Activated T-cell treated with anti-CD3 and anti-CD28 coated beads, Interleukin-2, amount 50 U/mL, for 48 hours (primary cell): ENCODE measurements around the gene NAA15.
A peak's percentile ranks its signal among the peaks of the same experiment; 100 is the strongest.
"Not testable (repeated sequence)": the region's sequence is repeated elsewhere in the genome, so short reads cannot be mapped to it uniquely, and the experiment has no call there.

Experiments used
- DNase-seq, 2 experiments: peaks; one replicate each; pipeline ENCODE4 v3.0.0-alpha.2; 2020

Gene NAA15

DNA sequence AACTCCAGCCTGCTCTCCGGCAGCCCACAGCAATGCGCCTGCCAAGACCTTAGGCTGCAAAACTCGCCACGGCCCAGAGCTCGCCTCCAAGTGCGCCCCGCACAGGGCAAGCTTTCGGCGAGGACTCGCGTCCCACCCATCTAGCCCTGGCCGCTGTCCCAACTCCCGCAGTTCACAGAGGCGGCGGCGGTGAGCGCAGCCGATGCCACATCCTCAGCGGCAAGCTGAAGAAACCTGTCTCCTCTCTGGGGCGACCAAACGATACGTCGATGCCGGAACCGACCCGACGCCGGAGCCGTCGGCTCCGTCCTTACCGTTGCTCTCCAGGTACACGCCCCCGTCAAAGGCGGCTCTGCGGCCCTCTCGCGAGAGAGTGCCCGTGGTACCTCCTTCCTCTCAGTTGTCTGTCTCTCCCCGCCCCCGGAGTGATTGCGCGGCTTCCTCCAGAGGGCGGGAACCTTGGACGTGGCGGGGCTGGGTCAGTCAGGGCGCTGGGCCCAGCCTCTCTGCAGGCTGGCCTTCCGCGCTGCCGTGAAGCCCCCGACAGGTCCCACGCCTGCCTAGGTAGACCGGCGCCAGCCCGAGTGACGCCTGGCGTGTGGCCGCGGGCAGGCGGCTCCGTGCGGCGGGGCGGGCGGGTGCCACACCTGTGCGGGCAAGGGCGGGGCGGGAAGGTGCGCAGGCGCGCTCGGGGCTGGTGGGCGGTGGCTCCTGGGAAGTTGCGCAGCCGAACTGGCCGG lies 152.2 kb downstream of the NAA15 start:
- peak; percentile 97 for DNase-seq

- DNase-seq: no peak
Measured at GRCh38 chr4:139454111-139455045, 153.1 kb downstream of the NAA15 start, which contains the start of gene RAB33B. Gene RAB33B (plus strand): TSS chr4:139454121. CDS start chr4:139454196, 75 bp downstream.

GRCh38 chr4:139455126-139455538 lies 153.8 kb downstream of the NAA15 start:
- DNase-seq: no peak

DNA sequence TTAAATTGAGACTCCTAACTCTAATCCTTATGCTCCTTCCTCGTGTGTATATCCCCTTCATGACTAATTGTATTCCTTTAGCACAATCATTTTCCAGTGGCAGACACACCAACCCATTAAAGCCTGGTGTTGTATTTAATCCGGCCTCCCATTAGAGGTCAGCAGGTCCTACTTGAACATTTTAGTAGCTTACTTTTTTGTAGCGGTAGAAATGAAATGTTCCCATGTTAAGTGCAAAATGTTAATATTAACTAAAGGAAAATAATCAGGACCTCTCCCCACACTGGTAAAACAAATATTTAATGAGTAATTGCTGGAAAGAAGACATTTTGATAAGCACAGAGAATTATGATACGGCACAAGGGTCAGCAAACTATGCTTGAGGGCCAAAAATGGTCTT lies 156.0 kb downstream of the NAA15 start:
- no peak for DNase-seq

GRCh38 chr4:139458543-139458942 lies 157.2 kb downstream of the NAA15 start:
- no peak for DNase-seq

DNA sequence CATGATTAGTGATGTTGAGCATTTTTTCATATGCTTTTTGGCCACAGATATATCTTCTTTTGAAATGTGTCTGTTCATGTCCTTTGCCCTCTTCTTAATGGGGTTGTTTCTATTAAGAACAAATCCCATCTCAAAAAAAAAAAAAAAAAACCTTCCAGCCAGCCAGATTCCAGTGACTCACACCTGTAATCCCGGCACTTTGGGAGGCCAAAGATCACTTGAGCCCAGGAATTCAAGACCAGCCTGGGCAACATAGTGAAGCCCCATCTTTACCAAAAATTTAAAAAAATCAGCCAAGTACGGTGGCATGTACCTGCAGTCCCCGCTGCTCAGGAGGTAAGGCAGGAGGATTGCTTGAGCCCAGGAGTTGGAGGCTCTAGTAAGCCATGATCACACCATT lies 157.7 kb downstream of the NAA15 start:
- DNase-seq: no peak

- no peak for DNase-seq
Measured at GRCh38 chr4:139460565-139460964, 159.3 kb downstream of the NAA15 start.

DNA sequence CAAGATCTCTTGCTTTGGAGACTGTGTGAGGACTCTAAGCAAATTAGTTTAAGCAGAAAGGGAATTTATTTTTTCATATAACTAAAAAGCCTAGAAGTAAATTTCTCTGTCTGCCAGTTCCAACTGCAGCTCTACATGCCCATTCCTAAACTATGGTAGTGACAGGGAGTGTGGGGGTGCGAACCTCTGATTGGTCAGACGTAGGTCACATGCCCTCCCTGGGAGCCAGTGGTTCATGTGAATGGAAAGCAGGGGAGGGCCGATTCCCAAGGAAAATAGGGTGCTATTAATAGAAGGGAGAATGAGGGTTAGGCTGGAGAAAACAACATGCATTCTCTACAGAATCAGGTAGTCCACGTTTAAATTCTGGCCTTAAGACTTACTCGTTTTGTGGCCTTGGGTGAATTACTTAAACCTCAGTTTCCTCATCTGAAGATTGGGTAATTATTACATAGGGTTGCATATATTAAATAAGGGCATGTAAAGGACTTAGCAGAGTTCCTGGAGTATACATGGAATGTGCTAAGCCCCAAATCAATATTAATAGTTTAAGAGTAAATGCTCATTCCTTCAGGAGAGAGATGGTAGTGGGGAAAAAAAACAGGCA lies 159.8 kb downstream of the NAA15 start:
- no peak for DNase-seq

- DNase-seq: not testable (repeated sequence)
Measured at GRCh38 chr4:139464512-139464911, 163.2 kb downstream of the NAA15 start.

GRCh38 chr4:139465922-139466321 lies 164.6 kb downstream of the NAA15 start:
- DNase-seq: no peak

DNA sequence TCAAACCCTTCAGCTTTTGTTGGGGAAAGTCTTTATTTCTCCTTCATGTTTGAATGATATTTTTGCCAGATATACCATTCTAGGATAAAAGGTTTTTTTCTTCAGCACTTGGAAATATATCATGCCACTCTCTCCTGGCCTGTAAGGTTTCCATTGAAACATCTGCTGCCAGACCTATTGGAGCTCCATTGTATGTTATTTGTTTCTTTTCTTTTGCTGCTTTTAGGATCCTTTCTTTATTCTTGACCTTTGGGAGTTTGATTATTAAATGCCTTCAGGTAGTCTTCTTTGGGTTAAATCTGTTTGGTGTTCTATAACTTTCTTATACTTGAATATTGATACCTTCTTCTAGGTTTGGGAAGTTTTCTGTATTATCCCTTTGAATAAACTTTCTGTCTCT lies 167.5 kb downstream of the NAA15 start:
- not testable (repeated sequence) for DNase-seq

DNA sequence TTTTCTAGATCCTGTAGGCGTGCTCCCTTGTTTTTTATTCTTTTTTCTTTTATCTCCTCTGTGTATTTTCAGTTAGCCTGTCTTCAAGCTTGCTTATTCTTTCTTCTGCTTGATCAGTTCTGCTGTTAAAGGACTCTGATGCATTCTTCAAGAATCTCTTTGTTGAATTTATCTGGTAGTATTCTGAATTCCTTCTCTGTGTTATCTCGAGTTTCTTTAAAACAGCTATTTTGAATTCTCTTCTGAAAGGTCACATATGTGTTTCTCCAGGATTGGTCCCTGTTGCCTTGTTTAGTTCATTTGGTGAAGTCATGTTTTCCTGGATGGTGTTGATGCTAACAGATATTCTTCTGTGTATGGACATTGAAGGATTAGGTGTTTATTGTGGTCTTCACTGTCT lies 167.9 kb downstream of the NAA15 start:
- DNase-seq: no peak
